Loucy (cell line): ENCODE results near the gene C11orf42.

Experiments used
- H2AFZ ChIP-seq: fragments of 200-600 bp; sonication (generic); 2 replicates; pipeline ENCODE4 v1.6.0; 2016; ENCODE audit warnings: antibody characterized with exemption, mild to moderate bottlenecking, low read length, moderate library complexity
- H3F3A ChIP-seq: fragments of 200-600 bp; 2 replicates; pipeline ENCODE4 v1.6.0; 2016; ENCODE audit warnings: antibody characterized with exemption, low read depth, mild to moderate bottlenecking
- H3K27me3 ChIP-seq: fragments of 200-600 bp; sonication (generic); 2 replicates; pipeline ENCODE4 v1.6.1; 2014; ENCODE audit warnings: low read length, mild to moderate bottlenecking; ENCODE audit not compliant: insufficient read depth, poor library complexity, severe bottlenecking
- H3K36me3 ChIP-seq: fragments of 200-600 bp; sonication (generic); 2 replicates; pipeline ENCODE4 v1.6.1; 2016; ENCODE audit warnings: low read length; ENCODE audit not compliant: insufficient read depth
- H3K4me1 ChIP-seq: fragments of 200-600 bp; sonication (generic); 2 replicates; pipeline ENCODE4 v1.5.1; 2014; ENCODE audit warnings: low read length, mild to moderate bottlenecking; ENCODE audit not compliant: insufficient read depth, poor library complexity, severe bottlenecking
- H3K4me2 ChIP-seq: fragments of 200-600 bp; sonication (generic); 2 replicates; pipeline ENCODE4 v1.6.0; 2014; ENCODE audit warnings: antibody characterized with exemption, low read length, low read depth, mild to moderate bottlenecking; ENCODE audit not compliant: poor library complexity, severe bottlenecking
- H3K4me3 ChIP-seq: fragments of 200-600 bp; sonication (generic); 2 replicates; pipeline ENCODE4 v1.5.1; 2014; ENCODE audit warnings: low read length, mild to moderate bottlenecking, mixed read lengths; ENCODE audit not compliant: poor library complexity, severe bottlenecking
- H3K79me2 ChIP-seq: fragments of 200-600 bp; sonication (generic); 2 replicates; pipeline ENCODE4 v1.6.1; 2014; ENCODE audit warnings: low read length; ENCODE audit not compliant: insufficient read depth
- H3K9ac ChIP-seq: fragments of 200-600 bp; sonication (generic); 2 replicates; pipeline ENCODE4 v1.6.0; 2014; ENCODE audit warnings: mild to moderate bottlenecking, low read depth, low read length, moderate library complexity; ENCODE audit not compliant: poor library complexity, severe bottlenecking
- H3K9me2 ChIP-seq: fragments of 200-600 bp; sonication (generic); replicated peaks from 2 replicates; pipeline ENCODE4 v1.6.1; 2016; ENCODE audit warnings: low read depth, low read length, mixed read lengths
- H3K9me3 ChIP-seq: fragments of 200-600 bp; sonication (generic); 2 replicates; pipeline ENCODE4 v1.6.1; 2014; ENCODE audit warnings: mild to moderate bottlenecking, antibody characterized with exemption, low read length, low read depth; ENCODE audit not compliant: insufficient read depth
- H4K20me1 ChIP-seq: fragments of 200-600 bp; sonication (generic); 2 replicates; pipeline ENCODE4 v1.6.0; 2014; ENCODE audit warnings: antibody characterized with exemption, low read length, mild to moderate bottlenecking; ENCODE audit not compliant: insufficient read depth, poor library complexity, severe bottlenecking
- EZH2phosphoT487 ChIP-seq: fragments of 200-600 bp; IDR thresholded peaks from 2 replicates; pipeline ENCODE4 v1.6.1; 2018; ENCODE audit warnings: antibody characterized with exemption, mild to moderate bottlenecking, moderate library complexity, borderline replicate concordance
- TF ChIP-seq, protein P1 (sequence below): fragments of 200-600 bp; sonication (generic); conservative IDR thresholded peaks from 2 replicates; pipeline ENCODE4 v1.5.1; 2014; ENCODE audit warnings: mild to moderate bottlenecking, antibody characterized with exemption, low read length

Gene C11orf42

DNA sequence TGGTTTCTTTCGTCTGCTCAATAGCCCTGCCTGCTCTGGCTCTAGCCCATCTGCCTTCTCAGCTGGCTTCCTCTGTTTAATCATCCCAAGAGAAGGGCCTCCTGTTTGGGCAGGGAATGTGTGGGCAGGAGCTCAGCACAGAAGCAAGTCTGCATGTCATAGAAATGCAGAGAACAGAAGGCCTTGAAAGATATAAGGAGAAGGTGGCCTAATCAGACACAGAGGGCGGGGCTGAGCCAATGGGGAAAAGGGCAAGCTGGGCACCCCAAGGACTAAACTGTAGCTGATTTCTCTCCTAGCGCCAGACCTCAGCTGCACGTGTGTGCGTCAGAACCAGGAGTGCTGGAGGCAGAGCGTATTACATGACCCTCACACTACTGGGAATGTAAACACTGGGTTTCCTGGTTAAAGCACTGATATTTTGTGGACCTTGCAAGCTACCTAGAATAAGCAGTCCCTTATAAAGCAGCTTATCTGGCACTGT lies 46.7 kb downstream of the C11orf42 start:
- Histone ChIP-seq H3K4me2 (no peak overlapping the region), H3K9me3 (no peaks in the 10 kb centered on the region), H3K9ac (no peak overlapping the region), H3K36me3 (no peaks in the 10 kb centered on the region), H3K4me1 (no peaks in the 10 kb centered on the region), H3K9me2 (no peaks in the 10 kb centered on the region), H3K27me3 (no peaks in the 10 kb centered on the region), H2AFZ (no peak overlapping the region), H3K79me2 (no peaks in the 10 kb centered on the region), H3K4me3 (no peak overlapping the region), H4K20me1 (no peaks in the 10 kb centered on the region), H3F3A (no peaks in the 10 kb centered on the region)
- TF ChIP-seq, protein P1, sequence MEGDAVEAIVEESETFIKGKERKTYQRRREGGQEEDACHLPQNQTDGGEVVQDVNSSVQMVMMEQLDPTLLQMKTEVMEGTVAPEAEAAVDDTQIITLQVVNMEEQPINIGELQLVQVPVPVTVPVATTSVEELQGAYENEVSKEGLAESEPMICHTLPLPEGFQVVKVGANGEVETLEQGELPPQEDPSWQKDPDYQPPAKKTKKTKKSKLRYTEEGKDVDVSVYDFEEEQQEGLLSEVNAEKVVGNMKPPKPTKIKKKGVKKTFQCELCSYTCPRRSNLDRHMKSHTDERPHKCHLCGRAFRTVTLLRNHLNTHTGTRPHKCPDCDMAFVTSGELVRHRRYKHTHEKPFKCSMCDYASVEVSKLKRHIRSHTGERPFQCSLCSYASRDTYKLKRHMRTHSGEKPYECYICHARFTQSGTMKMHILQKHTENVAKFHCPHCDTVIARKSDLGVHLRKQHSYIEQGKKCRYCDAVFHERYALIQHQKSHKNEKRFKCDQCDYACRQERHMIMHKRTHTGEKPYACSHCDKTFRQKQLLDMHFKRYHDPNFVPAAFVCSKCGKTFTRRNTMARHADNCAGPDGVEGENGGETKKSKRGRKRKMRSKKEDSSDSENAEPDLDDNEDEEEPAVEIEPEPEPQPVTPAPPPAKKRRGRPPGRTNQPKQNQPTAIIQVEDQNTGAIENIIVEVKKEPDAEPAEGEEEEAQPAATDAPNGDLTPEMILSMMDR: no peak
- no peak for TF ChIP-seq EZH2phosphoT487

DNA sequence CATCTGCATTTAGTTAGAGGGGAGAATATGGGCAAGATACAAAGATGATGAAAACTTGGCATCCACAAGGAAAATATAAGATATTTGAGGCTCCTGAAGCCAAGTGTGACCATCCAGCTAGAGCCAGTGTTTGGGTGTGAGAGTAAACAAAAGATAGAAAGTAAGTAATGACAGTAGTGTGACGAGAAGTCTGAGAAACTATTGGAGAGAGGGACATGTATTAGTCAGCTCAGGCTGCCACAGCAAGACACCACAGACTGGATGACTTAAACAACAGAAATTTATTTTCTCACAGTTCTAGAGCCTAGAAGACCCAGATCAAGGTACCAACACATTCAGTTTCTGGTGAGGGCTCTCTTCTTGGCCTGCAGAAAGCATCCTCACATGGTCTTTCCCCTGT lies 47.8 kb downstream of the C11orf42 start:
- TF ChIP-seq, protein P1: no peak
- TF ChIP-seq EZH2phosphoT487: no peak
- no peak overlapping the region for H3K4me3 ChIP-seq
- no peaks in the 10 kb centered on the region for H3K9me2 ChIP-seq
- H3K36me3 ChIP-seq: no peaks in the 10 kb centered on the region
- no peaks in the 10 kb centered on the region for H3F3A ChIP-seq
- H3K79me2 ChIP-seq: no peaks in the 10 kb centered on the region
- H2AFZ ChIP-seq: no peak overlapping the region
- no peak overlapping the region for H3K4me2 ChIP-seq
- no peaks in the 10 kb centered on the region for H3K4me1 ChIP-seq
- H3K27me3 ChIP-seq: no peaks in the 10 kb centered on the region
- H3K9ac ChIP-seq: no peak overlapping the region
- no peaks in the 10 kb centered on the region for H3K9me3 ChIP-seq
- H4K20me1 ChIP-seq: no peaks in the 10 kb centered on the region

DNA sequence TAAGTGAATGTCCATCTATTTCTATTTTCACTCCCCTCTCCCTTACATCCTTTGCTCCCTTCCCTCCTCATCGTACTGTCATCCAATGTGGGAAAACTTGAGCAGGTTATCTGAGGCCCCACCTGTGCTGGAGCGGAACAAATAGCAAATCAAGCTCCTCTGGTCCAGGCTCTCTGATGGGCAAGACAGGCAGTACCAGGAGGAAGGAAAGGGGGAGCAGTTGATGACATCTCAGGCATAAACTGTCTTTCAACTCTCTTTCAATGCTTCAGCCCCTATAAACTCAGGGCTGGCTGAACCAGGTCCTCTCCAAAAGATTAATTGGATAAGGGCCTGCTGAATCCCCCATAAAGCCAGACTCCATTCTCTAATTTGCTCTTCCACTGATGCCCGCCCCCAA lies 52.8 kb downstream of the C11orf42 start:
- H3K9me3 ChIP-seq: no peaks in the 10 kb centered on the region
- no peaks in the 10 kb centered on the region for H4K20me1 ChIP-seq
- no peaks in the 10 kb centered on the region for H3K27me3 ChIP-seq
- H3K36me3 ChIP-seq: no peaks in the 10 kb centered on the region
- no peaks in the 10 kb centered on the region for H3F3A ChIP-seq
- H3K4me3 ChIP-seq: no peak overlapping the region
- H2AFZ ChIP-seq: no peak overlapping the region
- no peaks in the 10 kb centered on the region for H3K4me1 ChIP-seq
- H3K4me2 ChIP-seq: no peak overlapping the region
- no peaks in the 10 kb centered on the region for H3K9me2 ChIP-seq
- TF ChIP-seq EZH2phosphoT487: no peak
- TF ChIP-seq, protein P1: no peak
- H3K9ac ChIP-seq: no peak overlapping the region
- H3K79me2 ChIP-seq: no peaks in the 10 kb centered on the region
